ENCODE results near the gene EIF2B5. TPM values are rescaled to one million over a fixed set of nuclear protein-coding genes. Genes with fewer than 3 reads are reported as not detected.

Gene EIF2B5
- total and polyA plus RNA-seq, 2 of the 13 experiments (the other 11 are each of a cell fraction or from before 2014, with no cell fraction given) = 38.4 to 60.2 TPM

DNA sequence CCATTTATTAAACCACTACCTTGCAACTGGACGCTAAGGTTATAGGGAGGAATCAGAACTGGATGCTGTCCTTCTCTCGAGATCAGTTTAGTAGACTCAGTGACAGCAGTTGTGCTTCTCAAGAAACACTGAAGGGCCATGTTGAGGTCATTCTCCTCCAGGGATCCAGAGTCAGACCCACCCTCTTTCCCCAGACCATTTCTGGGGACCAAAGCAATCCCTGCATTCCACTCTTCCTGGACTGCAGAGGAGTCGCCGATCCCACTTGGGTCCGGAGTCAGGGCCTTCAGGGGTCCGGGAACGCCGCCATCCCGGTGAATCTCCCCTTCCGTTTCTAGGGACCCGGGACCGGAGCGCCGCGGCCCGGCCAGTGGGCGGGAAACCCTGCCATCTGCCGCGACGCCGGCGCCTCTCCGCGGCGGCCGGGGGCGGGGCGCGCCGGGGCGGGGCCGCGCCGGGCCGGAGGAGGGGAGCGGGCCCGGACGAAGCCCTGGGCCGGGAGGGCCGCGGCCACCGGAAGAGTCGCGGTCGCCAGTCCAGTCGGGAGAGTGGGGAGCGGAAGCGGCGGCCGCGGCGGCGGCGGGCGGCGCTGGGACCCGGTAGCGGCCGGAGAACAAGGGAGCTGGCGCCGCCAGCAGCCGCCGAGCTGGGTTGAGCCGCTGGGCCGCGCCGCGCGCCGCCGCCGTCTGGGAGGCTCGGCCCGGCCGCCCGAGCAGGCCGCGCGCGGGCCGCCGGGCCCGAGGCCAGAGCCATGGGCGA lies 19.9 kb downstream of the EIF2B5 start, which contains the start of gene DVL3 (continued):
- TF ChIP-seq, protein P1, sequence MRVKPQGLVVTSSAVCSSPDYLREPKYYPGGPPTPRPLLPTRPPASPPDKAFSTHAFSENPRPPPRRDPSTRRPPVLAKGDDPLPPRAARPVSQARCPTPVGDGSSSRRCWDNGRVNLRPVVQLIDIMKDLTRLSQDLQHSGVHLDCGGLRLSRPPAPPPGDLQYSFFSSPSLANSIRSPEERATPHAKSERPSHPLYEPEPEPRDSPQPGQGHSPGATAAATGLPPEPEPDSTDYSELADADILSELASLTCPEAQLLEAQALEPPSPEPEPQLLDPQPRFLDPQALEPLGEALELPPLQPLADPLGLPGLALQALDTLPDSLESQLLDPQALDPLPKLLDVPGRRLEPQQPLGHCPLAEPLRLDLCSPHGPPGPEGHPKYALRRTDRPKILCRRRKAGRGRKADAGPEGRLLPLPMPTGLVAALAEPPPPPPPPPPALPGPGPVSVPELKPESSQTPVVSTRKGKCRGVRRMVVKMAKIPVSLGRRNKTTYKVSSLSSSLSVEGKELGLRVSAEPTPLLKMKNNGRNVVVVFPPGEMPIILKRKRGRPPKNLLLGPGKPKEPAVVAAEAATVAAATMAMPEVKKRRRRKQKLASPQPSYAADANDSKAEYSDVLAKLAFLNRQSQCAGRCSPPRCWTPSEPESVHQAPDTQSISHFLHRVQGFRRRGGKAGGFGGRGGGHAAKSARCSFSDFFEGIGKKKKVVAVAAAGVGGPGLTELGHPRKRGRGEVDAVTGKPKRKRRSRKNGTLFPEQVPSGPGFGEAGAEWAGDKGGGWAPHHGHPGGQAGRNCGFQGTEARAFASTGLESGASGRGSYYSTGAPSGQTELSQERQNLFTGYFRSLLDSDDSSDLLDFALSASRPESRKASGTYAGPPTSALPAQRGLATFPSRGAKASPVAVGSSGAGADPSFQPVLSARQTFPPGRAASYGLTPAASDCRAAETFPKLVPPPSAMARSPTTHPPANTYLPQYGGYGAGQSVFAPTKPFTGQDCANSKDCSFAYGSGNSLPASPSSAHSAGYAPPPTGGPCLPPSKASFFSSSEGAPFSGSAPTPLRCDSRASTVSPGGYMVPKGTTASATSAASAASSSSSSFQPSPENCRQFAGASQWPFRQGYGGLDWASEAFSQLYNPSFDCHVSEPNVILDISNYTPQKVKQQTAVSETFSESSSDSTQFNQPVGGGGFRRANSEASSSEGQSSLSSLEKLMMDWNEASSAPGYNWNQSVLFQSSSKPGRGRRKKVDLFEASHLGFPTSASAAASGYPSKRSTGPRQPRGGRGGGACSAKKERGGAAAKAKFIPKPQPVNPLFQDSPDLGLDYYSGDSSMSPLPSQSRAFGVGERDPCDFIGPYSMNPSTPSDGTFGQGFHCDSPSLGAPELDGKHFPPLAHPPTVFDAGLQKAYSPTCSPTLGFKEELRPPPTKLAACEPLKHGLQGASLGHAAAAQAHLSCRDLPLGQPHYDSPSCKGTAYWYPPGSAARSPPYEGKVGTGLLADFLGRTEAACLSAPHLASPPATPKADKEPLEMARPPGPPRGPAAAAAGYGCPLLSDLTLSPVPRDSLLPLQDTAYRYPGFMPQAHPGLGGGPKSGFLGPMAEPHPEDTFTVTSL (CRISPR knock-in tag; IDR thresholded peaks at IDR 0.05; ENCODE audit: borderline replicate concordance) = no peak
- TF ChIP-seq, protein P2, sequence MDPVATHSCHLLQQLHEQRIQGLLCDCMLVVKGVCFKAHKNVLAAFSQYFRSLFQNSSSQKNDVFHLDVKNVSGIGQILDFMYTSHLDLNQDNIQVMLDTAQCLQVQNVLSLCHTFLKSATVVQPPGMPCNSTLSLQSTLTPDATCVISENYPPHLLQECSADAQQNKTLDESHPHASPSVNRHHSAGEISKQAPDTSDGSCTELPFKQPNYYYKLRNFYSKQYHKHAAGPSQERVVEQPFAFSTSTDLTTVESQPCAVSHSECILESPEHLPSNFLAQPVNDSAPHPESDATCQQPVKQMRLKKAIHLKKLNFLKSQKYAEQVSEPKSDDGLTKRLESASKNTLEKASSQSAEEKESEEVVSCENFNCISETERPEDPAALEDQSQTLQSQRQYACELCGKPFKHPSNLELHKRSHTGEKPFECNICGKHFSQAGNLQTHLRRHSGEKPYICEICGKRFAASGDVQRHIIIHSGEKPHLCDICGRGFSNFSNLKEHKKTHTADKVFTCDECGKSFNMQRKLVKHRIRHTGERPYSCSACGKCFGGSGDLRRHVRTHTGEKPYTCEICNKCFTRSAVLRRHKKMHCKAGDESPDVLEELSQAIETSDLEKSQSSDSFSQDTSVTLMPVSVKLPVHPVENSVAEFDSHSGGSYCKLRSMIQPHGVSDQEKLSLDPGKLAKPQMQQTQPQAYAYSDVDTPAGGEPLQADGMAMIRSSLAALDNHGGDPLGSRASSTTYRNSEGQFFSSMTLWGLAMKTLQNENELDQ (CRISPR knock-in tag; IDR thresholded peaks at IDR 0.05; ENCODE audit: borderline replicate concordance) = no peak
- TF ChIP-seq IRF2 (CRISPR knock-in tag; IDR thresholded peaks at IDR 0.05) (no peak), FOXA3 (CRISPR knock-in tag; IDR thresholded peaks at IDR 0.05) (no peak), YY1 (IDR thresholded peaks at IDR 0.05; ENCODE audit: insufficient read depth, insufficient replicate concordance, low read depth, low read length) (peak; percentile 62), ZMYM2 (CRISPR knock-in tag; IDR thresholded peaks at IDR 0.05) (no peak), MXD4 (CRISPR knock-in tag; IDR thresholded peaks at IDR 0.05) (no peak), ZNF354B (CRISPR knock-in tag; IDR thresholded peaks at IDR 0.05) (no peak), MBD4 (IDR thresholded peaks at IDR 0.05; ENCODE audit: borderline replicate concordance, low read length) (no peak), ZNF83 (CRISPR knock-in tag; IDR thresholded peaks at IDR 0.05; ENCODE audit: borderline replicate concordance) (no peak), NFRKB (IDR thresholded peaks at IDR 0.05) (no peak)
- TF ChIP-seq, protein P3, sequence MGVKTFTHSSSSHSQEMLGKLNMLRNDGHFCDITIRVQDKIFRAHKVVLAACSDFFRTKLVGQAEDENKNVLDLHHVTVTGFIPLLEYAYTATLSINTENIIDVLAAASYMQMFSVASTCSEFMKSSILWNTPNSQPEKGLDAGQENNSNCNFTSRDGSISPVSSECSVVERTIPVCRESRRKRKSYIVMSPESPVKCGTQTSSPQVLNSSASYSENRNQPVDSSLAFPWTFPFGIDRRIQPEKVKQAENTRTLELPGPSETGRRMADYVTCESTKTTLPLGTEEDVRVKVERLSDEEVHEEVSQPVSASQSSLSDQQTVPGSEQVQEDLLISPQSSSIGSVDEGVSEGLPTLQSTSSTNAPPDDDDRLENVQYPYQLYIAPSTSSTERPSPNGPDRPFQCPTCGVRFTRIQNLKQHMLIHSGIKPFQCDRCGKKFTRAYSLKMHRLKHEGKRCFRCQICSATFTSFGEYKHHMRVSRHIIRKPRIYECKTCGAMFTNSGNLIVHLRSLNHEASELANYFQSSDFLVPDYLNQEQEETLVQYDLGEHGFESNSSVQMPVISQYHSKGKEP (CRISPR knock-in tag; IDR thresholded peaks at IDR 0.05) = no peak
- TF ChIP-seq, protein P4, sequence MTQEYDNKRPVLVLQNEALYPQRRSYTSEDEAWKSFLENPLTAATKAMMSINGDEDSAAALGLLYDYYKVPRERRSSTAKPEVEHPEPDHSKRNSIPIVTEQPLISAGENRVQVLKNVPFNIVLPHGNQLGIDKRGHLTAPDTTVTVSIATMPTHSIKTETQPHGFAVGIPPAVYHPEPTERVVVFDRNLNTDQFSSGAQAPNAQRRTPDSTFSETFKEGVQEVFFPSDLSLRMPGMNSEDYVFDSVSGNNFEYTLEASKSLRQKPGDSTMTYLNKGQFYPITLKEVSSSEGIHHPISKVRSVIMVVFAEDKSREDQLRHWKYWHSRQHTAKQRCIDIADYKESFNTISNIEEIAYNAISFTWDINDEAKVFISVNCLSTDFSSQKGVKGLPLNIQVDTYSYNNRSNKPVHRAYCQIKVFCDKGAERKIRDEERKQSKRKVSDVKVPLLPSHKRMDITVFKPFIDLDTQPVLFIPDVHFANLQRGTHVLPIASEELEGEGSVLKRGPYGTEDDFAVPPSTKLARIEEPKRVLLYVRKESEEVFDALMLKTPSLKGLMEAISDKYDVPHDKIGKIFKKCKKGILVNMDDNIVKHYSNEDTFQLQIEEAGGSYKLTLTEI (CRISPR knock-in tag; conservative IDR thresholded peaks at IDR 0.05) = no peak
- TF ChIP-seq, protein P5, sequence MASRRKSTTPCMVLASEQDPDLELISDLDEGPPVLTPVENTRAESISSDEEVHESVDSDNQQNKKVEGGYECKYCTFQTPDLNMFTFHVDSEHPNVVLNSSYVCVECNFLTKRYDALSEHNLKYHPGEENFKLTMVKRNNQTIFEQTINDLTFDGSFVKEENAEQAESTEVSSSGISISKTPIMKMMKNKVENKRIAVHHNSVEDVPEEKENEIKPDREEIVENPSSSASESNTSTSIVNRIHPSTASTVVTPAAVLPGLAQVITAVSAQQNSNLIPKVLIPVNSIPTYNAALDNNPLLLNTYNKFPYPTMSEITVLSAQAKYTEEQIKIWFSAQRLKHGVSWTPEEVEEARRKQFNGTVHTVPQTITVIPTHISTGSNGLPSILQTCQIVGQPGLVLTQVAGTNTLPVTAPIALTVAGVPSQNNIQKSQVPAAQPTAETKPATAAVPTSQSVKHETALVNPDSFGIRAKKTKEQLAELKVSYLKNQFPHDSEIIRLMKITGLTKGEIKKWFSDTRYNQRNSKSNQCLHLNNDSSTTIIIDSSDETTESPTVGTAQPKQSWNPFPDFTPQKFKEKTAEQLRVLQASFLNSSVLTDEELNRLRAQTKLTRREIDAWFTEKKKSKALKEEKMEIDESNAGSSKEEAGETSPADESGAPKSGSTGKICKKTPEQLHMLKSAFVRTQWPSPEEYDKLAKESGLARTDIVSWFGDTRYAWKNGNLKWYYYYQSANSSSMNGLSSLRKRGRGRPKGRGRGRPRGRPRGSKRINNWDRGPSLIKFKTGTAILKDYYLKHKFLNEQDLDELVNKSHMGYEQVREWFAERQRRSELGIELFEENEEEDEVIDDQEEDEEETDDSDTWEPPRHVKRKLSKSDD (CRISPR knock-in tag; IDR thresholded peaks at IDR 0.05; ENCODE audit: low read depth) = no peak
